HEK293 (cell line): ENCODE data around the gene MLF2.

Experiments
- BCL11A ChIP-seq: fragments of 450-650 bp; formaldehyde crosslinking; IDR thresholded peaks from 2 replicates; pipeline ENCODE4 v1.5.1; 2016; ENCODE audit warnings: low read depth, missing biosample characterization, missing genetic modification characterization
- YY1 ChIP-seq: fragments of 450-650 bp; formaldehyde crosslinking; IDR thresholded peaks from 2 replicates; pipeline ENCODE4 v1.5.1; 2018; ENCODE audit warnings: missing biosample characterization, missing genetic modification characterization
- ZNF114 ChIP-seq: fragments of 450-650 bp; formaldehyde crosslinking; IDR thresholded peaks from 2 replicates; pipeline ENCODE4 v1.5.0; 2017; ENCODE audit warnings: missing biosample characterization, missing genetic modification characterization
- ZNF157 ChIP-seq: fragments of 450-650 bp; formaldehyde crosslinking; IDR thresholded peaks from 2 replicates; pipeline ENCODE4 v1.5.1; 2016; ENCODE audit warnings: missing biosample characterization, missing genetic modification characterization
- ZNF677 ChIP-seq: fragments of 450-650 bp; IDR thresholded peaks from 2 replicates; pipeline ENCODE4 v1.5.0; 2018; ENCODE audit warnings: missing biosample characterization, mild to moderate bottlenecking, missing genetic modification characterization, moderate library complexity
- TF ChIP-seq, protein P1 (sequence below): fragments of 450-650 bp; formaldehyde crosslinking; IDR thresholded peaks from 2 replicates; pipeline ENCODE4 v1.5.1; 2016; ENCODE audit warnings: missing biosample characterization, missing genetic modification characterization

- TF ChIP-seq, protein P1, sequence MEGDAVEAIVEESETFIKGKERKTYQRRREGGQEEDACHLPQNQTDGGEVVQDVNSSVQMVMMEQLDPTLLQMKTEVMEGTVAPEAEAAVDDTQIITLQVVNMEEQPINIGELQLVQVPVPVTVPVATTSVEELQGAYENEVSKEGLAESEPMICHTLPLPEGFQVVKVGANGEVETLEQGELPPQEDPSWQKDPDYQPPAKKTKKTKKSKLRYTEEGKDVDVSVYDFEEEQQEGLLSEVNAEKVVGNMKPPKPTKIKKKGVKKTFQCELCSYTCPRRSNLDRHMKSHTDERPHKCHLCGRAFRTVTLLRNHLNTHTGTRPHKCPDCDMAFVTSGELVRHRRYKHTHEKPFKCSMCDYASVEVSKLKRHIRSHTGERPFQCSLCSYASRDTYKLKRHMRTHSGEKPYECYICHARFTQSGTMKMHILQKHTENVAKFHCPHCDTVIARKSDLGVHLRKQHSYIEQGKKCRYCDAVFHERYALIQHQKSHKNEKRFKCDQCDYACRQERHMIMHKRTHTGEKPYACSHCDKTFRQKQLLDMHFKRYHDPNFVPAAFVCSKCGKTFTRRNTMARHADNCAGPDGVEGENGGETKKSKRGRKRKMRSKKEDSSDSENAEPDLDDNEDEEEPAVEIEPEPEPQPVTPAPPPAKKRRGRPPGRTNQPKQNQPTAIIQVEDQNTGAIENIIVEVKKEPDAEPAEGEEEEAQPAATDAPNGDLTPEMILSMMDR (tag by site-specific recombination), result no peak
- TF ChIP-seq ZNF157 (no peak), BCL11A (tag by site-specific recombination) (no peak), ZNF114 (tag by site-specific recombination) (no peak), YY1 (tag by site-specific recombination) (no peak), ZNF677 (no peak)
Measured at GRCh38 chr12:6778217-6778573, 25.3 kb upstream of the MLF2 start.
